Cardiac fibroblast (primary cell): Measurements from ENCODE around the gene BPIFB1.

ENCODE experiments used
- DNase-seq, 2 donors: peaks; one replicate each; pipeline versions ENCODE4 v3.0.0 to v3.0.0-alpha.2; 2010; ENCODE audit warnings: low read depth in 2 of 2
- H3K4me3 ChIP-seq, 2 donors: replicated peaks in 1 of 2; 1 replicate in 1 of 2; 2 replicates in 1 of 2; pipeline ENCODE4 v1.5.1; 2011; ENCODE audit warnings: low read depth in 2 of 2, low read length in 2 of 2, mild to moderate bottlenecking in 2 of 2, moderate library complexity in 1 of 2
- CTCF ChIP-seq: IDR thresholded peaks from one replicate; pipeline ENCODE4 v1.5.1; 2011; ENCODE audit warnings: low read depth, mild to moderate bottlenecking, low read length, inconsistent platforms

BPIFB1 gene

DNA sequence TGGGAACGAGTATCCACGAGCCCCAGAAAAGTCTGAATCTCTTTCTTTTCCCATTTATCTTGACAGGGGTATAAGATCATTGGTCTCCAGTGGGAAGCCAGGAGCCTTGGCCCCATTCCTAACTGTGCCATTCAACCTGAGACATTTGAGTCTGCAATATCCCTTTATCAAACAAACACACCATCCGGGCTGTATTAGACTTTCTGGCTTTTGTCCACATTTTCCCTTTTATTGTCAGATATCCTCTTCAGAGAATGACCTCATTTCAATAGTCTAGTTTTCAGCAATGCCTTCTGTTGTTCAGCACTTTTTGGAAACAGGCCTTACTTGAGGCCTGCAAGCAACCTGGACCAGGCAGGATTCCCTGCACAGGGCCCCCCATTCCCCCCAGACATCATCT is 31.5 kb upstream of the BPIFB1 start:
- no peak for DNase-seq
- no peak overlapping the region for H3K4me3 ChIP-seq
- TF ChIP-seq CTCF: no peak

- TF ChIP-seq CTCF: no peak
- DNase-seq: no peak
- H3K4me3 ChIP-seq: no peak overlapping the region
Measured at GRCh38 chr20:33252460-33252859, 30.6 kb upstream of the BPIFB1 start.

DNA sequence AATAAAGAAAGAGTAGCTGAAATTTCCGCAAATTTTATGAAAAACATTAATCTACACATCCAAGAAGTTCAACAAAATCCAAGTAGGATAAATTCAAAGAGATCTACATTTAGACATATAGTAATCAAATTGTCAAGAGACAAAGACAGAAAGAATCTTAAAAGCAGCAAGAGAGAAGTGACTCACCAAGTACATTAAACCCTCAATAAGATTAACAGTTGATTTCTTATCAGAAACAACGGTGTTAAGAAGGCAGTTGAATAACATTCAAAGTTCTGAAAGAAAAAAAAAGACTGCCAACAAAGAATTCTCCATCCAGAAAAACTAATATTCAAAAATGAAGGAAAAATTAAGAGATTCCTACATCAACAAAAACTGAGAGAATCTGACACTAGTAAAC is 28.0 kb upstream of the BPIFB1 start:
- TF ChIP-seq CTCF: no peak
- DNase-seq: no peak
- H3K4me3 ChIP-seq: no peak overlapping the region

DNA sequence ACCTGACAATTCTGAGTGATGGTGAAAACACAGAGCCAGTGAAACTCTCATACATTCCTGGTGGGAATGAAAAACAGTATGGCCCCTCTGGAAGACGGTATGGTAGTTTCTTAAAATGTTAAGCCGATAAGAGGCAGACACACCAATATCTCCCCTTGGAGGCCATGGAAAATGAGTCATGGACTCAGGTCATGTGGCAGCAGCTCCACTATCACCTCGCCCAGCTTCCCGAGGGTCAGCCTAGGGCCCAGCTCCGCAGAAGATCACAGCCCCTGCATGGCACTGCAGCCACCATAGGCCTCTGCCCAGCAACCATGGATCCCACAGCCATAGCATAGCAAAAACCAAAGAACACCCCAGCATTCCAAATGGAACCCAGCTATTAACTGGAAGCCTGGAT is 25.8 kb upstream of the BPIFB1 start:
- no peak for TF ChIP-seq CTCF
- no peak overlapping the region for H3K4me3 ChIP-seq
- DNase-seq: no peak

GRCh38 chr20:33259371-33259770 is 23.6 kb upstream of the BPIFB1 start:
- no peak overlapping the region for H3K4me3 ChIP-seq
- no peak for DNase-seq
- no peak for TF ChIP-seq CTCF

GRCh38 chr20:33261465-33261864 is 21.5 kb upstream of the BPIFB1 start:
- H3K4me3 ChIP-seq: no peak overlapping the region
- peak in 1 of 2 donors; percentile 4 for DNase-seq
- peak; percentile 0 for TF ChIP-seq CTCF

DNA sequence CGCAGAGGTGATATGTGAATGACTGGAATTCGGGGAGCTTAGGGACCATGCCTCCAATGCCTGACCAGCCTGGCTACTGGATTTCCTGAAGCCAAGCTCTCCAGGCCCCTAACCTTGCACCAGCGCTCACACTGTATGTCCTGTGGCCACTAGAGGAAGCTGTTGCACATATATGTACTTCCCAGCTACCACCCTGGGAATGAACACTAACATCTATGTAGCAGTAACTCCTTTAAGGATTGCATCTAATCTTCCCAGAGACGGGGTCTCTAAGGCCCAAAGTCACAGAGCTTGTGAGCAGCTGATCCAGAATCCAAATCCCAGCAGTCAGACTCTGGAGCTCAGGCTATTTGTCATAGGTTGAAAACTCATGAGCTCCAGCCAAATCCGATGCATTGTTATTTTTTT is 20.4 kb upstream of the BPIFB1 start:
- peak; percentile 89 for TF ChIP-seq CTCF
- DNase-seq: peak; percentile 76 to 78
- H3K4me3 ChIP-seq: no peak overlapping the region
